ENCODE measurements around the gene ME3.
"Not testable (repeated sequence)": the region's sequence is repeated elsewhere in the genome, so short reads cannot be mapped to it uniquely, and the experiment has no call there.

Gene ME3

DNA sequence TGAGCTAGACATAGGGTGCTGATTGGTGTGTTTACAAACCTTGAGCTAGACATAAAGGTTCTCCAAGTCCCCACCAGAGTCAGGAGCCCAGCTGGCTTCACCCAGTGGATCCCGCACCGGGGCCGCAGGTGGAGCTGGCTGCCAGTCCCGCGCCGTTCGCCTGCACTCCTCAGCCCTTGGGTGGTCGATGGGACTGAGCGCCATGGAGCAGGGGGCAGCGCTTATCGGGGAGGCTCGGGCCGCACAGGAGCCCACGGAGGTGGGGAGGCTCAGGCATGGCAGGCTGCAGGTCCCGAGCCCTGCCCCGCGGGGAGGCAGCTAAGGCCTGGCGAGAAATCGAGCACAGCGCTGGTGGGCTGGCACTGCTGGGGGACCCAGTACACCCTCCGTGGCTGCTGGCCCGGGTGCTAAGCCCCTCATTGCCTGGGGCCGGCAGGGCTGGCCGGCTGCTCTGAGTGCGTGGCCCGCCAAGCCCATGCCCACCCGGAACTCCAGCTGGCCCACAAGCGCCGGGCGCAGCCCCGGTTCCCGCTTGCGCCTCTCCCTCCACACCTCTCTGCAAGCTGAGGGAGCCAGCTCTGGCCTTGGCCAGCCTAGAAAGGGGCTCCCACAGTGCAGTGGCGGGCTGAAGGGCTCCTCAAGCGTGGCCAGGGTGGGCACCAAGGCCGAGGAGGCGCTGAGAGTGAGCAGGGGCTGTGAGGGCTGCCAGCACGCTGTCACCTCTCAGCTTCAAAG is 238.9 kb downstream of the ME3 start:
- not testable (repeated sequence) for DNase-seq (ENCODE audit: low spot score)

DNA sequence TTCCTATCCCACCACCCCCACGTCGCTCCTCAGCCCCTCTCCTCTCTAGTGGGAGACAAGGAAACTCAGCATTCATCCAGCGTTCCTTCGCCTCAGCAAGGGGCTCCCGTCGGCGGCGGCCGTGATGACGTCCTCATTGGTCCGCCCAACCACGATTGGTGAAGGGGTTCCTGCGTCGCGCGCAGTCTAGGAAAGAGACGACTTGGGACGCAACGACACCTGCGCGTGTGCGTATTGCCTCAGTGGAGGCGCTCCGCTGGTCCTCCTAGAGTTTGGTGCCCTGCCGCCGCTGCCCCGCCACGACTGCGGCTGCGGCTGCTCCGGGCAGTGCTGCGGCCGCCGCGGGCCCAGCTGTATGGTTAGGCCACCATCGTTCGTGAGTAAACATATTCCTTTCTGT is 241.2 kb downstream of the ME3 start:
- DNase-seq (ENCODE audit: low spot score): no peak

DNA sequence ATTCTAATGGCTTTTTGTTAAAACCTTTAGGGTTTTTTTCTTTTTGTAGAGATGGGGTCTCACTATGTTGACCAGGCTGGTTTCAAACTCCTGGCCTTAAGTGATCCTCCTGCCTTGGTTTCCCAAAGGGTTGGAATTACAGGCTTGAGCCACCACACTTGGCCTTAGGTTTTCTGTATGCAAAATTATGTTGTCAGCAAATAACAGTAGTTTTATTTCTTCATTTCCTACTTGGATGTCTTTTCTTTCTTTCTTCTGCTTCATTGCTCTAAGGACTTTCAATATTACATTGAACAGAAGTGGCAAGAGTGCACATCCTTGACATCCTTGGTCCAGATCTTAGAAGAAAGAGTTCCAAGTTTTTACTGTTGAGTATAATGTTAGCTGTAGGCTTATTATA is 245.0 kb downstream of the ME3 start:
- no peak for DNase-seq (ENCODE audit: low spot score)

DNA sequence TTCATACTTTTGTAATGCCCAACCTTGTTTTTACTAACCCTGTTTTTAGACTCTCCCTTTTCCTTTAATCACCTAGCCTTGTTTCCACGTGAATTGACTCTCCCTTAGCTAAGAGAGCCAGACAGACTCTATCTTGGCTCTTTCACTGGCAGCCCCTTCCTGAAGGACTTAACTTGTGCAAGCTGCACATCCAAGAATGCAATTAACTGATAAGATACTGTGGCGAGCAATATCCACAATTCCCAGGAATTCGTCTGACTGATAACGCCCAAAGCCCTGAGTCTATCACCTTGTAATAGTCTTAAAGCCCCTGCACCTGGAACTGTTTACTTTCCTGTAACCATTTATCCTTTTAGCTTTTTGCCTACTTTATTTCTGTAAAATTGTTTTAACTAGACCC is 248.9 kb downstream of the ME3 start:
- not testable (repeated sequence) for DNase-seq (ENCODE audit: low spot score)

DNA sequence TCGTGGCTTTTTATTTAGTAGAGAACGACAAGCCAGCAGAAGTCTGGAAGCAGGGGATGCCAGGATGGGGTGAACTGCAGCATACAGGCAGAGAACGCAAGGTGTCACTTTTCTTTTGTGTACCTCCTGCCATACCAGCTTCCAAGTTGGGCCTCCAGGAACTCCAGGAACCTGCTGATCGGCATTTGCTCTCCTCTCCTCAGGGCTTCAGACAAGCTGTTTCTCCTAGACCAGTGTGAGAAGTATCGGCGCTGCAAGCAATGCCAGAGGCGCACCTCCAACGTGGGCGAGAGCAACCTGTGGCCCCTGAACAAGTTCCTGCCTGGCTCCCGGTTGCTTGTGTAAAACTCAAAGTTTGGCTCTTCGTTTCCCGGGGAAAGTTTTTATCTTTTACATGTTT is 250.0 kb downstream of the ME3 start:
- no peak for DNase-seq (ENCODE audit: low spot score)

DNA sequence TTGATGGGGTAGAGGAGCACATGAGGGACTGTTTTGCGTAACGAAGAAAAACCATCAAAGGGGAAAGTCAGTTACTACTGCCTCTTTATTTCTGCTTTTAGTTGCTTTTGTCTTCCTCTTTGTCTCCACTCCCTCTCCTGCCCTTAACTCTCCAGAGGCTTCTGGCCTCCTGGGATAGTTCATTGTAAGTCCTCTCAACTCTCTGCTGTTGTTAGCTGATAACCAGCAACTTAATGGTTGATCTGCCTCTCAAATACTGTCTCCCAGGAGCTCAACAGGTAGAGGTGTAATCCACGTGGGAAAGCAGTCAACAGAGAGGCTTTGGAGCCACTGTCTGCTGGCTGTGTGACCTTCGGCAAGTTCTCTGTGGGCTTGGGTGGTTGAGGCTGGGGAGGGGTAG is 250.5 kb downstream of the ME3 start:
- no peak for DNase-seq (ENCODE audit: low spot score)

- no peak for DNase-seq (ENCODE audit: low spot score)
Measured at GRCh38 chr11:86418917-86419316, 253.5 kb downstream of the ME3 start.

DNA sequence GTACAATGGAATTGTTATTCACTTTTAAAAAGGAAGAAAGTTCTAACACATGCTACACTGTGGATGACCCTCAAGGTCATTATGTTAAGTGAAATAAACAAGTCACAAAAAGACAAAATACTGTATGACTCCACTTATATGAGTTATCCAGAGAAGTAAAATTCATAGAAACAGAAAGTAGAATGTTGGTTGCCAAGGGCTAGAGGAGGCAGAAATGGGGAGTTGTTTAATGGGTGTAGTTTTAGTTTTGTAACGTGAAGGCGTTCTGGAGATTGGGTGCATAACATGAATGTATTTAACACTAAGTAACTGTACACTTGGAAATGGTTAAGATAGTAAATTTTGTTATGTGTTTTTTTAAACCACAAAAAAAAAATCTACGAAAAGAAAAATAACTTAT is 253.9 kb downstream of the ME3 start:
- no peak for DNase-seq (ENCODE audit: low spot score)

DNA sequence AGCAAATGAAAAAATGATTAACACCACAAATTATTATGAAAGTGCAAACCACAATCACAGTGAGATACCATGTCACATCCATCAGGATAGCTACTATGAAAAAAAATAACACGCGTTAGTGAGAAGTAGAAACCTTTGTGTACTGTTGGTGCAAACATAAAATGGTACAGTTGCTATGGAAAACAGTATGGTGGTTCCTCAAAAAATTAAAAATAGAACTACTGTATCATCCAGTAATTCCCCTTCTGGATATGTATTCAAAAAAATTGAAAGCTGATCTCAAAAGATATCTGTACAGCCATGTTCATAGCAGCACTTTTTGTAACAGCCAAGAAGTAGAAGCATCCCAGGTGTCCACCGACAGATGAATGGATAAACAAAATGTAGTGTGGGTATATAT is 254.3 kb downstream of the ME3 start:
- no peak for DNase-seq (ENCODE audit: low spot score)

- DNase-seq (ENCODE audit: low spot score): not testable (repeated sequence)
Measured at GRCh38 chr11:86416951-86417350, 255.5 kb downstream of the ME3 start.

DNA sequence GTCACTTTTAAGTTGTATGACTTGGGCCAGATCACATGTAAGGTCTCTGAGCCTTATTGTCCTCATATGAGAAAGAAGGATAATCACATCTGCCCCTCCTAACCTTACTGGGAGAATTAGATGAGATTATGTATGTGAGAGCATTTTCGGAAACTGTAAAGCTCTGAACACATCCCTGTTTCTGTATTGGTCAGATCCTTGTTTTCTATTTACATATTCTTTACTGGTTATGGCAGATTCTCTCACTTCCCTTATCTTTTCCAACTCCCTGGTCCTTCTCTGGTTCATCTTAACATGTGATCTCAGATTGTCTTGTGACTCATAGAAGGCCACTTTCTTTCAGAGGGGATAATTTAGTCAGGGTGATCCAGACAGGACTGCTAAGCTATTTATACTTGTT is 255.9 kb downstream of the ME3 start:
- DNase-seq (ENCODE audit: low spot score): no peak

DNA sequence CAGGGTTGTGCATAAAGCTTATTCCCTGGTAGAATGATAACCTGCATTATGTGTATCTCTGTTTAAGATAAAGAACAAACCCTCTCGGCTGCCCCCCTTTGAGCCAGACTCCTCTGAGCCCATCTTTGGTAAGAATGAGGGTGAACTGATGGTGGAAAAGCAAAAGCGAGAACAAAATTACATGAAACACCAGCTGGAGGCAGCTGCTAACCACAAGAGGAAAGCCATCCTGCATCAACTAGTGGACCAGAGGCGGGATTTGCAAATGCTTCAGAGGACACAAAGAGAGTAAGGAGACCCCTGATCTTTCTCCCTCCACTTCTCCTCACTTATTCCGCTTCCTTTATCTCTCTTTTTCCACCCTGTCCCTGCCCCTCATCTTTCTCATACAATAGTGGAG is 257.4 kb downstream of the ME3 start:
- no peak for DNase-seq (ENCODE audit: low spot score)

DNA sequence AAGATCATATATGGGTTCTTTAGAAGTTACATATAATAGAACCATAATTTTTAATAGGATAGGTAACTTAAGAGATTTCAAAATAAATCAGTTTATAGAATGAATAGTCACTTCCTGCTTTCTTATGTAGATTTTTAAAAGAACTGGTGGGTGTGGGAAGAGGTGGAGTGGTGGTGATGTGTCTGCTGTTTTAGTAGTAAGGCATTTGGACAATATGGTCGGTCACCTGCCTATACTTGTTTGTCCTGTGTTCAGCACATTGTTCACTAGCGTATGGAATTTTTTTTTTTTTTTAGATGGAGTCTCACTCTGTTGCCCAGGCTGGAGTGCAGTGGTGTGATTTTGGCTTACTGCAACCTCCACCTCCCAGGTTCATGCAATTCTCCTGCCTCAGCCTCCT is 258.4 kb downstream of the ME3 start:
- DNase-seq (ENCODE audit: low spot score): no peak

GRCh38 chr11:86408845-86409244 is 263.6 kb downstream of the ME3 start:
- no peak for DNase-seq (ENCODE audit: low spot score)

GRCh38 chr11:86403458-86403857 is 269.0 kb downstream of the ME3 start:
- DNase-seq (ENCODE audit: low spot score): no peak

DNA sequence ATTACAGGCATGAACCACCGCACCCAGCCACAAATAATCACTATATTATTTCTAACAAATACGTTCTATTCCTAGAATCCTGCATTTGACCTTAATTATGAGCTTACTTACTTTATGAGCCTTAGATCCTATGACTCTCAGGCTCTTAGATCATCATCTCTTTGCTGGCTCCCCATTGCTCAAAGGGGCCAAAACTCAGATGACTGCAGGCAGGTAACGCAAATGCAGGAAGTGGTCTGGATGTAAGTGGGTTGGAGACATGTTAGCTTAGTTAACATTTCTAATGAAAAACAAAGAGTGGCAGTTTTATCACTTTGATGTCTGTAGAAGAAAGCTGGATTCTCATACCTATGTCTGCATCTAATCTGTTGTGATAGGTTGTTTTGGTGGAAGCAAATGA is 274.3 kb downstream of the ME3 start:
- no peak for DNase-seq (ENCODE audit: low spot score)

GRCh38 chr11:86397351-86397750 is 275.1 kb downstream of the ME3 start:
- DNase-seq (ENCODE audit: low spot score): no peak

DNA sequence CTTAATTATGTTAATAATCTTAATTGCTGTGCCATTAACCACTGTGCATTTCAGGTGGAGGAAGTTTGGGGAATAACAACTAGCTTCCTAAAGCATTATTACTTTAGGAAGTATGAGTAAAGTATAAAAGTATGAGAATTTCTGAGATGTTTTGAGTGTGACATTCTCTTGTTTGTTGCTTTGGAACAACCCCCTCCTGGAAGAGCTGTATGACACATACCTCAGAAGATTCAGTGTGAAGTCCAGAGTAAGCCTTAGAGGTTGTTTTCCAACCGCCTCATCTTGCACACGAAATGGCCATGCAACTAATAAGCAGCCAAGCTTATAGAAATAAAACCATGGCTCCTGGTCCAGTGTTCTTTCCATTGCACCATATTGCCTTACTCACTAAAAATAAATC is 276.0 kb downstream of the ME3 start:
- DNase-seq (ENCODE audit: low spot score): peak; percentile 77

GRCh38 chr11:86395061-86395551 is 277.3 kb downstream of the ME3 start:
- no peak for DNase-seq (ENCODE audit: low spot score)
